ENCODE data around the gene UCK1.
"Not testable (repeated sequence)": the region's sequence is repeated elsewhere in the genome, so short reads cannot be mapped to it uniquely, and the experiment has no call there.

The UCK1 gene

DNA sequence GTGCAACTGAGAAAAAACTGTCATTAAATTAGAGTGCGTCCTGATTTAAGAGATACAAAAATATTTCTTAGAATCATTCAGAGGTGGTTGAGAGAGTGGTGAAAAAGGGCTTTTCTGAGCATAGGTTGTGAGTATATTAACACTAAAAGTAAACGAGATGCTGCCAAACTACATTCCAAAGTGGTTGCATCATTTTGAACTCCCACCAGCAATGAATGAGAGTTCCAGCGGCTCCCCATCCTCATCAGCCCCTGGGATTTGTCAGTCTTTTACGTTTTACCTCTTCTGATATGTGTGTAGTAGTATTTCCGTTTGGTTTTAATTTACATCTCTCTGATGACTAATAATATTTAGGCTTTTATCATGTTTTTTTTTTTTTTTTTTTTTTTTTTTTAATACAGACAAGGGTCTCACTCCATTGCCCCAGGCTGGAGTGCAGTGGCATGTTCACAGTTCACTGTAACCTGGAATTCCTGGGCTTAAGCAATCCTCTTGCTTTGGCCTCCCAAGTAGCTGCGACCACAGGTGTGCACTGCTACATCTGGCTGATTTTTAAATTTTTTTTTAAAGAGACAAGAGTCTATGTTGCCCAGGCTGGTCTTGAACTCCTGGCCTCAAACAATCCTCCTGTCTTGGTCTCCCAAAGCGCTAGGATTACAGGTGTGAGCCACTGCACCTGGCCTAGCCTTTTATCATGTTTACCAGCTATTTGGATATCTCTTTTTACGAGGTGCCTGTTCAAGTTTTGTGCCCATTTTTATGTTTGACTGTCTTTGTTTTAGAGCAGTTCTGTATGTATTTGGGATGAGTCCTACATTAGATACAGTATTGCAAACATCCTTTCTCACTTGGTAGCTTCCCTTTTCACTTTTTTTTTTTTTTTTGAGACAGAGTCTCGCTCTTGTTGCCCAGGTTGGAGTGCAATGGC is 31.2 kb upstream of the UCK1 start:
- peaks cover 6% of the 10 kb centered on the region for H3K4me1 Mint-ChIP-seq (ENCODE audit: low read depth)
- peaks cover 19% of the 10 kb centered on the region for H3K36me3 Mint-ChIP-seq (ENCODE audit: low read depth)
- intact Hi-C loops (cut with micrococcal nuclease), result no loop called here
- H3K27ac Mint-ChIP-seq, result no peak overlapping the region
- H3K27me3 Mint-ChIP-seq, result no peaks in the 10 kb centered on the region
- H3K4me3 Mint-ChIP-seq, result no peak overlapping the region
- H3K9me3 Mint-ChIP-seq, result no peaks in the 10 kb centered on the region

DNA sequence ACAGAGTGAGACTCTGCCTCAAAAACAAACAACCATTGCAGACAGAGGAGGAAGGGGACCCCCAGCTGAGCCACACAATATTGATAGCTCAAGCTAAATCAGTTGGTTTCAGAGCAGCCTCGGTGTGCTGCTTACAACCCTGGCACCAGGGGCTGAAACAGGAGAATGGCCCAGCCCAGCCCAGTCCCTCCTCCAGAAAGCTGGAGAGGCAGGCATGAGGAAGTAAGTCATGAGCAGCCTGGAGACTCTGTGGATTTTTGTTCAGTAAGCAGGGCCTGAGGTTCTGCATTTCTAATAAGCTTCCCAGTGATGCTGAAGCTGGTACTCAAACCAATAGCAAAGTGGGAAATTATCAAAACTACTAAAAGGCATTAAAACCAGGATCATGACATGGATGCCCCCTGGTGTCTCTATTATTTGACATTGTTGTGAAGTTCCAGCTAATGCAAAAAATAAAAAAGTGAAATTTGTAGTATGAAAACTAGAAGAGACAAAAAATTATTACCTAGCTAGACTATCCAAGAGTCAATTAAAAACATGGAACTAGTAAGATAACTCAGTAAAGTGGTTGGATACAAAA is 28.4 kb upstream of the UCK1 start:
- intact Hi-C loops (cut with micrococcal nuclease), result no loop called here
- Mint-ChIP-seq H3K27me3 (peaks cover 23% of the 10 kb centered on the region), H3K36me3 (ENCODE audit: low read depth) (peaks cover 9% of the 10 kb centered on the region), H3K9me3 (no peaks in the 10 kb centered on the region), H3K27ac (no peak overlapping the region), H3K4me1 (ENCODE audit: low read depth) (peaks cover 6% of the 10 kb centered on the region), H3K4me3 (no peak overlapping the region)

DNA sequence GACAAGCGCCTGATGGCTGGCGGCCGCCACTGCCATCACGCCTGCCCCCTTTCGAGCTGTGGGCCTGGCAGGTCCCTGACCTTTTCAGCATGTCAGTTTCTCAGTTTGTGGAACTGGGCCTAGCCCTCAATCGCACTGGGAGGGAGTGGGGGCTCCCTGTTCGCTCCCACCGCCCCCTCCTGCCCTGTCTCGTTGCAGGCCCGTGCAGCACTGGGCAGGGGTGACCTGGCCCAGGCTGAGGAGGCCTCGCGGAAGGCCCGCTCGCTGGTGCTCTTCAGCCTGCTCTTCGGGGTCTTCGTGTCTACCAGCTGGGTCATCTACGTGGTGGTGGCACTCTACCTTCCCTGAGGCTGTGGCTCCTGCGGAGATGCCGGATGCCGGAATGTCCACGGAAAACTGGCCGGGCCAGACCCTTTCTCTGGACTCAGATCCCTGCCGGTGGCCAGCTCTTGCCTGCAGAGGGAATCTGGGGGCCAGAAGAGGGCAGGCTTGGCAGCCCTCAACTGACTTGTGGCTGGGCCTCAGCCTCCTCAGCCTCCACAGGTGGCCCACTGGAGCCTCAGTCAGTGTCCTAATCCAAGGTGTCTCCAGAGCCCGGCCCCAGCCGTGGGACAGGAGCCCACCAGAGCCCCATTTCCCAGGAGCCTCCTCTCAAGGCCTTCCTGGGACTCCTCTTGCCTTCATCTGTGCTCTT is 26.9 kb upstream of the UCK1 start:
- intact Hi-C loops (cut with micrococcal nuclease), result no loop called here
- peaks cover 36% of the 10 kb centered on the region for H3K27me3 Mint-ChIP-seq
- no peaks in the 10 kb centered on the region for H3K9me3 Mint-ChIP-seq
- H3K4me1 Mint-ChIP-seq (ENCODE audit: low read depth), result peaks cover 6% of the 10 kb centered on the region
- peaks cover 9% of the 10 kb centered on the region for H3K36me3 Mint-ChIP-seq (ENCODE audit: low read depth)
- no peak overlapping the region for H3K27ac Mint-ChIP-seq
- H3K4me3 Mint-ChIP-seq, result no peak overlapping the region

DNA sequence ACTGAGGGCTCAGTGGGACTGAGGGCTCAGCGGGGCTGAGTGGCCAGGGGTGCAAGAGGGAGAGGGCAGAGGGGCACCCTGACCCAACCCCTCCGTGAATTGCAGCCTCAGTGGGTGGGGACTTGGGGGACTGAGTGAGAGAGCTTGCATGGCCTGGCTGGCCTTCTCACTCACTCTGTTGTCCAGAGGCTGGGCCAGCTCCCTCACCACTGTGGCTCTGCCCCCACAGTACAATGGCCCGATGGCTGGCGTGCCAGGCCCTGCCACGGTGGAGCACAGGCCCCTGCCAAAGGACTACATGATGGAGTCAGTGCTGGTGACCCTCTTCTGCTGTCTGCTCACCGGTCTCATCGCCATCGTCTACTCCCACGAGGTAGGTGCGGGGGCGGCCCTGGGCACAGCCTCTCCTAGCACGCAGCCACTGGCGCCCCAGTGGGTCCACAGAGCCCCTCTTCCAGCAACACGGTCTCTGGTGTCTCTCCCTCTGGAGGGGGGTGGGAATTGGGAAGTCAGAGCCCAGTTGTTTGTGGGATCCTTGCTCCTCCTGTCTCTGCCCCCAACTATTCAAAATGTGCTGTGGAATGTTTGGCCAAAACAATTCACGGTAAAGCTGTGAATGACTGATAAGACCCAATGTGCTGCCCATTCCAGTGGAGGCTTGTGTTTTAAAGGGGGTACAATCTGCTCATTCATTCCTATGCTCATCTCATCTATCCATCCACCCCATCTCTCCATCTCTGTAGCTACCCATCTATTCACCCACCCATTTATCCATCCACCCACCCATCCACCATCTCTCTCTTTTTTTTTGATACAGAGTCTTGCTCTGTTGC is 25.0 kb upstream of the UCK1 start:
- H3K9me3 Mint-ChIP-seq, result no peaks in the 10 kb centered on the region
- H3K4me3 Mint-ChIP-seq, result no peak overlapping the region
- intact Hi-C loops (cut with micrococcal nuclease), result no loop called here
- H3K36me3 Mint-ChIP-seq (ENCODE audit: low read depth), result peaks cover 9% of the 10 kb centered on the region
- peaks cover 14% of the 10 kb centered on the region for H3K4me1 Mint-ChIP-seq (ENCODE audit: low read depth)
- no peak overlapping the region for H3K27ac Mint-ChIP-seq
- H3K27me3 Mint-ChIP-seq, result peaks cover 43% of the 10 kb centered on the region

DNA sequence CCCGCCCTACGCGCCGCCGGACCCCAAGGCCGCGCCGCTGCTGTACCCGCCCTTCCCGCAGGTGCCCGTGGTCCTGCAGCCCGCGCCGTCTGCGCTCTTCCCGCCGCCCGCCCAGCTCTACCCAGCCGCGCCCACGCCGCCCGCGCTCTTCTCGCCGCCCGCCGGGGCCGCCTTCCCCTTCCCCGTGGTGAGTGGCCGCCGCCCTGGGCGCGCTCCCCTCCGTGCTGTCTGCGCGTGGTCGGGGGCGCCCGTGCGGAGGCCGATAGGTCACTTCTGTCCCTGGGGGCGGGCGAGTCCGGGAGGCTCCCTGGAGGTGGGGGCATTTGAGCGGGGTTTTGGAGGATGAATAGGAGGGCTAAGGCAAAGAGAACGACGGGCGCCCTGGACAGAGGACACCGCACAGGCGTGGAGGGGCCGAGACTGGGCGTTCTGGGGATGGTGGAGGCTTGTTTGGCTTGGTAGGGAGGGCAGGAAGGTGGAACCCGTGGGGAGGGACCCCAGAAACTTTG is 23.8 kb upstream of the UCK1 start:
- no peaks in the 10 kb centered on the region for H3K9me3 Mint-ChIP-seq
- peaks cover 53% of the 10 kb centered on the region for H3K27me3 Mint-ChIP-seq
- intact Hi-C loops (cut with micrococcal nuclease), result no loop called here
- no peak overlapping the region for H3K27ac Mint-ChIP-seq
- peaks cover 9% of the 10 kb centered on the region for H3K36me3 Mint-ChIP-seq (ENCODE audit: low read depth)
- no peak overlapping the region for H3K4me3 Mint-ChIP-seq
- peaks cover 14% of the 10 kb centered on the region for H3K4me1 Mint-ChIP-seq (ENCODE audit: low read depth)

DNA sequence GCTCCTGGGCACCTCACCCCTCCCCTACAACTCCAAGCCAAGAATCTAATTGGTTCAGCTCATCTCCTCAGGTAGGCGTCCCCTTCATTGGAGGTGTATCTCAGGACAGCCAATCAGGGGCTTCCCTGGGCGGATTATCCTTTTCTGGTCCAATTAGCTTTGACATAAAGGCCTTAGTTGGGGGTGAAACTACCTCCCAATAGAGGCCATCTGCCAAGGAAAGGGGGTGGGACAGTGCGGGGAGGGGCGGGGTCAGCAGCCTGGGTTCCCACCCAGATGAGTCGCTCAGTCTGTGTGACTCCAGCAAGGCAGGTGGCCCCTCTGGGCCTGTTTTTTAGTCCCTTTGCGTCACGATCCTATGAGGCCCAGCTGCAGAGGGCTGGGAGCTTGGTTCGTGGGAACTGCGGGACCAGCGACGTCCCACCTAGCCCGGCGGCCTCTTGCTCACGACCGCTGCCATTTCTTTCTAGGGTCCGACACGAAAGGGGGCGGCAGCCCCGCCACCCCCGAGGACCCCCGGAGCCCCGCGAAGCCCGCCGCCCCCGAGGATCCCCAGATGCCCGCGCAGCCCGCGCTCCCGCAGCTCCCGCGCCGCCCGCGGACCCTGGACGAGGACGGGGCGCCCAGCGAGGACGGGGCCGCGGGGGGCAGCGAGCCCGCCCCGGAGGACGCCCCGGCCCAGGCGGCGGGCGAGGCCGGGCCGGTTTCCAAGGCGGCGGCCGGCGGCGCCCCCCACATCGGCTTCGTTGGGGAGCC is 23.2 kb upstream of the UCK1 start:
- peaks cover 59% of the 10 kb centered on the region for H3K27me3 Mint-ChIP-seq
- H3K4me3 Mint-ChIP-seq, result no peak overlapping the region
- intact Hi-C loops (cut with micrococcal nuclease), result no loop called here
- peaks cover 9% of the 10 kb centered on the region for H3K36me3 Mint-ChIP-seq (ENCODE audit: low read depth)
- H3K27ac Mint-ChIP-seq, result no peak overlapping the region
- peaks cover 10% of the 10 kb centered on the region for H3K4me1 Mint-ChIP-seq (ENCODE audit: low read depth)
- H3K9me3 Mint-ChIP-seq, result no peaks in the 10 kb centered on the region

DNA sequence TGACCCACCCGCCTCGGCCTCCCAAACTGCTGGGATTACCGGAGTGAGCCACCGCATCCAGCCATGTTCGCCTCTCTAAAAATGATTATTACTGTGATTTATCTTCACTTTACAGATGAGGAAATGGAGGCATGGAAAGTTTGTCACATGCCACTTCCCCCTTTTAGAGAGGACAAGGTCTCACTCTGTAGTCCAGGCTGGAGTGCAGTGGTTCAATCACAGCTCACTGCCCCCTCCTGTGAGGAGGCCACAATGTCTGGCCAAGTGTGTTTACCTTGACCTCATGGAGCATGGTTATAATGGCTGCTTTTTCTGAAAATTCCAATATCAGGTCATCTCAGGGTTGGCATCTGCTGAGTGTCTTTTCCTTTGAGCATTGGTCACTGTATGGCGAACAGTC is 21.0 kb upstream of the UCK1 start:
- H3K36me3 Mint-ChIP-seq (ENCODE audit: low read depth), result no peaks in the 10 kb centered on the region
- peaks cover 13% of the 10 kb centered on the region for H3K4me1 Mint-ChIP-seq (ENCODE audit: low read depth)
- peaks cover 8% of the 10 kb centered on the region for H3K9me3 Mint-ChIP-seq
- peaks cover 80% of the 10 kb centered on the region for H3K27me3 Mint-ChIP-seq
- no peak overlapping the region for H3K27ac Mint-ChIP-seq
- intact Hi-C loops (cut with micrococcal nuclease), result no loop called here
- no peak overlapping the region for H3K4me3 Mint-ChIP-seq

DNA sequence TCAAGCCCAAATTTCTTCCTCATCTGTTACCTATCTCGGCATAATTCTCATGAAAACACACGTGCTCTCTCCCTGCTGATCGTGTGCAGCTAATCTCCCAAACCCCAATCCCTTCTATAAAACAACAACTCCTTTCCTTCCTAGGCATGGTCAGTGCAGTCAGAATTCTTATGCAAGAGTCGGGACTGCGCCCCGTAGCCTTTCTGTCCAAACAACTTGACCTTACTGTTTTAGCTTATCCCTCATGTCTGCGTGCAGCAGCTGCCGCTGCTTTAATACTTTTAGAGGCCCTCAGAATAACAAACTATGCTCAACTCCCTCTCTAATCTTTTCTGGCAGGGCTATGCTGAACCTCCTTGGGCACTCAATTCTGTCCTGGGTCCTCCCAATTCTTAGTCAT is 19.4 kb upstream of the UCK1 start:
- Mint-ChIP-seq H3K4me1 (ENCODE audit: low read depth) (peaks cover 18% of the 10 kb centered on the region), H3K27me3 (peaks cover 80% of the 10 kb centered on the region)
- H3K4me3 Mint-ChIP-seq; H3K36me3 Mint-ChIP-seq (ENCODE audit: low read depth); H3K9me3 Mint-ChIP-seq; H3K27ac Mint-ChIP-seq; intact Hi-C loops (cut with micrococcal nuclease): not testable (repeated sequence)

DNA sequence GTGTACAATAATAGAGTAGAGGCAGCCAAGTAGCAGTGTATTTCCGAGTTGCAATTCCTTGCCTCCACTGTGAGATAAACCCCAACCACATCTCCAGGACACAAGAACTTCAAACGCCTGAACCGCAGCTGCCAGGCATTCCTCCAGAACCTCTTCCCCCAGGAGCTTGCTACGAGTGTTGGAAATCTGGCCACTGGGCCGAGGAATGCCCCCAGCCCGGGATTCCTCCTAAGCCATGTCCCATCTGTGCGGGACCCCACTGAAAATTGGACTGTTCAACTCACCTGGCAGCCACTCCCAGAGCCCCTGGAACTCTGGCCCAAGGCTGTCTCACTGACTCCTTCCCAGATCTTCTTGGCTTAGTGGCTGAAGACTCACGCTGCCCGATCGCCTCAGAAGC is 18.1 kb upstream of the UCK1 start:
- H3K36me3 Mint-ChIP-seq (ENCODE audit: low read depth); H3K27ac Mint-ChIP-seq; H3K4me3 Mint-ChIP-seq; intact Hi-C loops (cut with micrococcal nuclease): not testable (repeated sequence)
- H3K4me1 Mint-ChIP-seq (ENCODE audit: low read depth), result peaks cover 18% of the 10 kb centered on the region
- H3K27me3 Mint-ChIP-seq, result peaks cover 85% of the 10 kb centered on the region
- H3K9me3 Mint-ChIP-seq, result peaks cover 15% of the 10 kb centered on the region

DNA sequence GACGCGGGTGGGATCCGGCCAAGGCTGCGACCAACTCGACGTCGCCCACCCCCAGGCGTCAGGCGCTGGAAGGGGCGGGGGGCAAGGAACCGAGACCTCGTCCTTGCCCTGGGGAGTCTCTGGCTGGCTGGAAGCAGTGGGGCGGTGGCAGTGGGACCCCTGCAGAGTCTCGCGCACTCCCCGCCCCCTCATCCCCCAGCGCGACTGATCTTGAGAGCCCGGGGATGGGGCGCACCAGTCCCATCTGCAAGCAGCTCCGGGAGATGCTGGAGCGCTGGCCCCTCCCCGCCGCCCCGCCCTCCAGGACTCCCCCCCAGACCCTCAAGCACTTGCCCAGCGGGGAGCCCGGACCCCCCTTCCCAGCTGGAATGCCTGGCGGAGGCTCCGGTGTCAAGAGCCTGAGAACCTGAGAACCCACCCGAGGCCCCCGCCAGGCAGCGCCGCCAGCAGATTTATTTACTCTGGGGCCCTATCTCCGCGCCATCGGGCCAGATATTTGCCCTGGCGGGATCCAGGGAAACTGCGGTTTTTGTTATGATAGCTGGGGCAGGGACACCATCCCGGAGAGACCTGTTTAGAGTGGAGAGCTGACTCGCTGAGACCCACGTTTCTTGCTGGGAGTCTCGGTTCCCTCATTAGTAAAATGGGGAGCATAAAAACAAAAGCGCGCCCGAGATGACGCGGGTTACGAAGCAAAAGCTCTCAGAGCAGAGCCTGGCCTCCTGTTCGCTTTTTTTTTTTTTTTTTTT is 15.4 kb upstream of the UCK1 start:
- Mint-ChIP-seq H3K4me1 (ENCODE audit: low read depth) (peaks cover 11% of the 10 kb centered on the region), H3K36me3 (ENCODE audit: low read depth) (peaks cover 7% of the 10 kb centered on the region), H3K27me3 (peaks cover 81% of the 10 kb centered on the region), H3K4me3 (no peak overlapping the region), H3K27ac (no peak overlapping the region), H3K9me3 (peaks cover 36% of the 10 kb centered on the region)
- intact Hi-C loops (cut with micrococcal nuclease), result no loop called here

DNA sequence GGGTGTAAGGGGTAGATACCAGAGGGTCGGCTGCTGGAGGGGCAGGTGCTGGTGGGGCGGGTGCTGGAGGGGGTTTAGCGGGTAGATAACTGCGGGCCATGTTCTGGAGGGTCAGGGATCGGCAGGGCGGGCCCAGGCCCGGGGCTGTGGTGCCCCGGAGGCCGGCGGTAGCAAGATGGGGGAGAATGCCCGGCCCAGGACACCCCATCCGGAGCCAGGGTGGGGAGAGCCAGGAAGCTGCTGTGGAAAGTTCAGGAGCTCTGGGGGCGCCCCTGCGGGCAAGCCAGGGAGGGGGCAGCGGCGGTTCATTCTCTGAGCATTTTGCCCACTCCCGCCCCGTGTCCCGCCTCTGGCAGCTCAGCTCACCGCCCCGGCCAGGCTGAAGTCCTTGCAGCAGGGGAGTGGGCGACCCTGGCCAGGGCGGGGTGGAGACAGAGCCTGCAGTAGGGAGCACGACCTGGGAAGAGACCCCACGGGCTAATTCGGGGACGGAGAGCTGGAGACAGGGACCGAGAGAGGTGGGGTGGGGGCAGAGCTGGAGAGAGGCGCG is 14.8 kb upstream of the UCK1 start:
- Mint-ChIP-seq H3K9me3 (peaks cover 36% of the 10 kb centered on the region), H3K4me1 (ENCODE audit: low read depth) (peaks cover 11% of the 10 kb centered on the region), H3K36me3 (ENCODE audit: low read depth) (peaks cover 7% of the 10 kb centered on the region), H3K4me3 (no peak overlapping the region), H3K27me3 (peaks cover 81% of the 10 kb centered on the region), H3K27ac (no peak overlapping the region)
- intact Hi-C loops (cut with micrococcal nuclease), result no loop called here

DNA sequence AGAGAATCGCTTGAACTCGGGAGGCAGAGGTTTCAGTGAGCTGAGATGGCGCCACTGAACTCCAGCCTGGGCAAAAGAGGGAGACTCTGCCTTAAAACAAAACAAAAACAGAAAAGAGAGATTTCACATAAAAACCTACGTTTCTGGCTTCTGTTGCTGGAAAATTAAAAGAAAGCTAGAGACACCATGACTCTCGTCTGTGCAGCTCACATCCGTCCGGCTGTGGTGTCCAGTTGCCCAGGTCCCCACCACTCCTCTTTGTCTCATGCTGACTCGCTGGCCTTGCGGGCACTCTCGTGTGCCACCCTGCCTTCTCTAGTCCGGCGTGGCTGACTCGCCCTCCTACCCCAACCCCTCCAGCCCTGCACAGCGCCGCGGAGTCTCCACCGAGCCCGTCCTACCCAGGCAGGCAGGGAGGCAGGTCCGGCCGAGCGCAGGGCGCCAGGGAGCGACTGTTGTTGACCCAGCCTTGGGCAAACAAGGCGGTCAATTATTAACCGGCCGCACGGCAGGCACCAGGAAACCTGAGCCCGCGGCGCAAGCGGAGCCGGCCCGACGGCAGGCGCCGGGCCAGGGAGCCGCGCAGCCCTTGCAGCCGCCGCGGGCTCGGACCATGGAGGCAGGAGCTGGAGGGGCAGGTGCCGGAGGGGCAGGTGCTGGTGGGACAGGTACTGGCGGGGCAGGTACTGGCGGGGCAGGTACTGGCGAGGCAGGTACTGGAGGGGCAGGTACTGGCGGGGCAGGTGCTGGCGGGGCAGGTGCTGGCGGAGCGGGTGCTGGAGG is 14.1 kb upstream of the UCK1 start, which contains the start of gene PRRT1B:
PRRT1B (plus strand) TSS at position 521 of the 783 bp plus-strand sequence; CDS start at position 614, 93 bp downstream.
- intact Hi-C loops (cut with micrococcal nuclease), result no loop called here
- Mint-ChIP-seq H3K9me3 (peaks cover 36% of the 10 kb centered on the region), H3K27me3 (peaks cover 77% of the 10 kb centered on the region), H3K36me3 (ENCODE audit: low read depth) (peaks cover 7% of the 10 kb centered on the region), H3K4me3 (no peak within 1 kb of the TSS), H3K27ac (no peak within 1 kb of the TSS), H3K4me1 (ENCODE audit: low read depth) (peaks cover 11% of the 10 kb centered on the region)

All from dendritic cell treated with granulocyte-macrophage colony-stimulating factor and Interleukin-4, amounts not matched to agents 40 ng/mL and 50 ng/mL, for 4 days (primary cell).